CD4-positive, alpha-beta T cell (primary cell): ENCODE measurements around the gene COL25A1. TPM values are rescaled to one million over a fixed set of nuclear protein-coding genes. Genes with fewer than 3 reads are reported as not detected.

Source experiments
- ATAC-seq: fragments of 200-7000 bp; cut with Tn5 transposase; one replicate; pipeline ENCODE4 v1.10.0; 2022; ENCODE audit warnings: mild to moderate bottlenecking; ENCODE audit not compliant: poor library complexity
- CTCF ChIA-PET: fragments of 350-600 bp; sonication (Branson Sonifier 250); formaldehyde crosslinking; loops from one replicate; lab custom pipeline; 2021; ENCODE audit warnings: antibody characterized with exemption, inconsistent platforms; lab: Charles Lee
- POLR2A ChIA-PET: fragments of 350-600 bp; sonication (Branson Sonifier 250); formaldehyde crosslinking; loops from one replicate; lab custom pipeline; 2021; ENCODE audit warnings: antibody characterized with exemption, inconsistent platforms; lab: Charles Lee
- DNase-seq, 14 experiments: peaks; one replicate each; pipeline ENCODE4 v3.0.0-alpha.2; 2013 to 2020; ENCODE audit warnings: mixed read lengths in 2 of 14
- H3K27ac ChIP-seq, 2 donors: one replicate each; pipeline versions ENCODE4 v1.5.1 to v1.7.0; 2013; ENCODE audit warnings: low read length in 2 of 2, low read depth in 1 of 2, mild to moderate bottlenecking in 1 of 2
- H3K27me3 ChIP-seq, 2 experiments: 1 replicate in 1 of 2; 2 replicates in 1 of 2; pipeline versions ENCODE4 v1.6.1 to v1.7.0; 2013; ENCODE audit warnings: low read length in 2 of 2, control low read depth in 1 of 2, mild to moderate bottlenecking in 1 of 2, moderate library complexity in 1 of 2; ENCODE audit not compliant: insufficient read depth in 2 of 2, control insufficient read depth in 1 of 2
- H3K36me3 ChIP-seq: one replicate; pipeline ENCODE4 v1.6.1; 2013; ENCODE audit warnings: low read length, control low read depth; ENCODE audit not compliant: insufficient read depth
- H3K4me1 ChIP-seq: one replicate; pipeline ENCODE4 v1.6.1; 2013; ENCODE audit warnings: low read length, control low read depth; ENCODE audit not compliant: insufficient read depth
- H3K4me3 ChIP-seq: one replicate; pipeline ENCODE4 v1.5.1; 2013; ENCODE audit warnings: mild to moderate bottlenecking, low read length, moderate library complexity
- H3K9me3 ChIP-seq, 2 experiments: 1 replicate in 1 of 2; 2 replicates in 1 of 2; pipeline versions ENCODE4 v1.6.1 to v1.7.0; 2013; ENCODE audit warnings: low read length in 2 of 2, mild to moderate bottlenecking in 2 of 2, control low read depth in 1 of 2, moderate library complexity in 1 of 2; ENCODE audit not compliant: control insufficient read depth in 1 of 2, insufficient read depth in 1 of 2
- H3K27ac Mint-ChIP-seq: one replicate; pipeline ENCODE4 v1.8.0; 2020; ENCODE audit warnings: mixed read lengths
- H3K27me3 Mint-ChIP-seq: one replicate; pipeline ENCODE4 v1.8.0; 2021; ENCODE audit warnings: mixed read lengths
- H3K36me3 Mint-ChIP-seq: one replicate; pipeline ENCODE4 v1.8.0; 2021; ENCODE audit warnings: low read depth, mixed read lengths
- H3K4me1 Mint-ChIP-seq: one replicate; pipeline ENCODE4 v1.8.0; 2021; ENCODE audit warnings: low read depth, mixed read lengths
- H3K4me3 Mint-ChIP-seq: one replicate; pipeline ENCODE4 v1.8.0; 2020; ENCODE audit warnings: mild to moderate bottlenecking, mixed read lengths
- H3K9me3 Mint-ChIP-seq: one replicate; pipeline ENCODE4 v1.8.0; 2020; ENCODE audit warnings: mixed read lengths
- CTCF ChIP-seq: fragments of 200-600 bp; IDR thresholded peaks from one replicate; pipeline ENCODE4 v1.8.0; 2022; ENCODE audit warnings: antibody characterized with exemption, mild to moderate bottlenecking
- intact Hi-C, 2 experiments: fragments of 100-400 bp; cut with DNase I in 1 of 2; cut with micrococcal nuclease in 1 of 2; formaldehyde crosslinking; loops; one replicate each; pipeline versions ENCODE4 v1.15.1 to v1.9.0; 2023 to 2025; cut with DNase I, micrococcal nuclease
- total RNA-seq, 174 experiments: library from RNA in 2 of 174; stranded (reverse) in 2 of 174; gene quantifications; one replicate each; pipeline ENCODE4 v1.2.3 and lab custom pipeline; 2021 to 2026

The COL25A1 gene
- total RNA-seq, 2 experiments from 2014 or later, result 0.42 TPM; not detected in 1

GRCh38 chr4:109154424-109154823 lies 148.0 kb downstream of the COL25A1 start:
- H3K9me3 ChIP-seq, result no peaks in the 10 kb centered on the region
- H3K27me3 ChIP-seq, result no peaks in the 10 kb centered on the region
- no peak overlapping the region for H3K27ac ChIP-seq
- no peaks in the 10 kb centered on the region for H3K36me3 ChIP-seq
- CTCF ChIA-PET, result interaction anchor here (1.0 kb wide), 1 partner anchor 31 kb away, joined by 3 read pairs; no protein-coding TSS in a partner anchor
- DNase-seq (no peak), ATAC-seq (no peak)
- no peak overlapping the region for H3K4me3 Mint-ChIP-seq
- H3K36me3 Mint-ChIP-seq, result no peaks in the 10 kb centered on the region
- peaks cover 7% of the 10 kb centered on the region for H3K27me3 Mint-ChIP-seq
- no peaks in the 10 kb centered on the region for H3K9me3 Mint-ChIP-seq
- H3K27ac Mint-ChIP-seq, result no peak overlapping the region
- no peak overlapping the region for H3K4me3 ChIP-seq
- no peaks in the 10 kb centered on the region for H3K4me1 ChIP-seq
- no peak for TF ChIP-seq CTCF
- H3K4me1 Mint-ChIP-seq, result no peaks in the 10 kb centered on the region
- POLR2A ChIA-PET, result interaction anchor here (0.6 kb wide), 1 partner anchor 1118 kb away, joined by 4 read pairs; no protein-coding TSS in a partner anchor
- intact Hi-C loops, result no loop called here

- Mint-ChIP-seq H3K36me3 (no peaks in the 10 kb centered on the region), H3K4me3 (no peak overlapping the region), H3K27ac (no peak overlapping the region), H3K9me3 (no peaks in the 10 kb centered on the region), H3K4me1 (no peaks in the 10 kb centered on the region), H3K27me3 (peaks cover 15% of the 10 kb centered on the region)
- intact Hi-C loops, result no loop called here
- no peak for DNase-seq
- no peak overlapping the region for H3K4me3 ChIP-seq
- no peak for TF ChIP-seq CTCF
- H3K36me3 ChIP-seq, result no peaks in the 10 kb centered on the region
- CTCF ChIA-PET, result no interaction called here
- no peak overlapping the region for H3K27ac ChIP-seq
- H3K9me3 ChIP-seq, result no peaks in the 10 kb centered on the region
- no peak for ATAC-seq
- no peaks in the 10 kb centered on the region for H3K4me1 ChIP-seq
- POLR2A ChIA-PET, result no interaction called here
- no peaks in the 10 kb centered on the region for H3K27me3 ChIP-seq
Observed at GRCh38 chr4:109149836-109150235, 152.6 kb downstream of the COL25A1 start.

GRCh38 chr4:109148577-109149075 lies 153.8 kb downstream of the COL25A1 start:
- Histone ChIP-seq H3K4me1 (no peaks in the 10 kb centered on the region), H3K36me3 (no peaks in the 10 kb centered on the region), H3K4me3 (no peak overlapping the region), H3K27me3 (no peaks in the 10 kb centered on the region), H3K27ac (no peak overlapping the region), H3K9me3 (peaks cover 0 to 4% of the 10 kb centered on the region in 2 experiments)
- no peaks in the 10 kb centered on the region for H3K9me3 Mint-ChIP-seq
- H3K36me3 Mint-ChIP-seq, result no peaks in the 10 kb centered on the region
- ATAC-seq, result no peak
- CTCF ChIA-PET, result no interaction called here
- H3K4me3 Mint-ChIP-seq, result no peak overlapping the region
- no peak for TF ChIP-seq CTCF
- POLR2A ChIA-PET, result no interaction called here
- DNase-seq, result no peak
- H3K27ac Mint-ChIP-seq, result no peak overlapping the region
- H3K27me3 Mint-ChIP-seq, result peaks cover 11% of the 10 kb centered on the region
- intact Hi-C loops, result no loop called here
- no peaks in the 10 kb centered on the region for H3K4me1 Mint-ChIP-seq
